H9 (cell line): ENCODE results near the gene AIPL1. TPM values are rescaled to one million over a fixed set of nuclear protein-coding genes. Genes with fewer than 3 reads are reported as not detected.

Experiments
- DNase-seq: peaks from one replicate; pipeline ENCODE4 v3.0.0-alpha.2; 2017
- H2AFZ ChIP-seq: one replicate; pipeline ENCODE4 v1.6.1; 2013; ENCODE audit warnings: mild to moderate bottlenecking, low read length, control low read depth, moderate library complexity
- H2AK5ac ChIP-seq: 2 replicates; pipeline ENCODE4 v1.6.1; 2013; ENCODE audit warnings: low read length, control low read depth, mixed read lengths; ENCODE audit not compliant: insufficient read length
- H2BK120ac ChIP-seq: one replicate; pipeline ENCODE4 v1.6.1; 2013; ENCODE audit warnings: low read depth, mild to moderate bottlenecking, low read length, control low read depth, inconsistent platforms; ENCODE audit not compliant: poor library complexity, severe bottlenecking
- H2BK12ac ChIP-seq: 2 replicates; pipeline ENCODE4 v1.6.1; 2013; ENCODE audit warnings: low read length, control low read depth, mixed read lengths, low read depth; ENCODE audit not compliant: insufficient read length
- H2BK15ac ChIP-seq: 2 replicates; pipeline ENCODE4 v1.6.1; 2013; ENCODE audit warnings: low read depth, low read length, control low read depth
- H2BK20ac ChIP-seq: one replicate; pipeline ENCODE4 v1.6.1; 2013; ENCODE audit warnings: low read depth, mild to moderate bottlenecking, low read length, control low read depth, inconsistent platforms; ENCODE audit not compliant: poor library complexity, severe bottlenecking
- H2BK5ac ChIP-seq: 2 replicates; pipeline ENCODE4 v1.6.1; 2013; ENCODE audit warnings: low read length, control low read depth, mixed read lengths; ENCODE audit not compliant: insufficient read length
- H3K14ac ChIP-seq: 2 replicates; pipeline ENCODE4 v1.6.1; 2013; ENCODE audit warnings: low read length, control low read depth; ENCODE audit not compliant: insufficient read depth
- H3K18ac ChIP-seq: 2 replicates; pipeline ENCODE4 v1.6.1; 2013; ENCODE audit warnings: low read depth, mild to moderate bottlenecking, mixed read lengths, low read length, control low read depth; ENCODE audit not compliant: insufficient read length
- H3K23ac ChIP-seq: 2 replicates; pipeline ENCODE4 v1.6.1; 2013; ENCODE audit warnings: low read length, control low read depth, mixed read lengths, low read depth; ENCODE audit not compliant: insufficient read length
- H3K23me2 ChIP-seq: 2 replicates; pipeline ENCODE4 v1.6.1; 2013; ENCODE audit warnings: low read depth, mild to moderate bottlenecking, mixed read lengths, low read length, control low read depth; ENCODE audit not compliant: insufficient read length, poor library complexity, severe bottlenecking
- H3K27ac ChIP-seq: 2 replicates; pipeline ENCODE4 v1.5.1; 2013; ENCODE audit warnings: low read length, control low read depth, mixed read lengths, low read depth; ENCODE audit not compliant: insufficient read length
- H3K27me3 ChIP-seq: 2 replicates; pipeline ENCODE4 v1.6.1; 2013; ENCODE audit warnings: low read length, control low read depth, inconsistent platforms; ENCODE audit not compliant: insufficient read depth
- H3K4ac ChIP-seq: 2 replicates; pipeline ENCODE4 v1.6.1; 2013; ENCODE audit warnings: low read depth, mild to moderate bottlenecking, control low read depth, inconsistent platforms, low read length, moderate library complexity
- H3K4me1 ChIP-seq: 2 replicates; pipeline ENCODE4 v1.6.1; 2013; ENCODE audit warnings: low read length, control low read depth, inconsistent platforms; ENCODE audit not compliant: insufficient read depth
- H3K4me2 ChIP-seq: 2 replicates; pipeline ENCODE4 v1.6.1; 2013; ENCODE audit warnings: low read length, control low read depth, mixed read lengths; ENCODE audit not compliant: insufficient read length, insufficient read depth
- H3K56ac ChIP-seq: 2 replicates; pipeline ENCODE4 v1.6.1; 2013; ENCODE audit warnings: low read depth, mild to moderate bottlenecking, mixed read lengths, low read length, control low read depth; ENCODE audit not compliant: insufficient read length
- H3K79me1 ChIP-seq: 2 replicates; pipeline ENCODE4 v1.6.1; 2013; ENCODE audit warnings: low read depth, mild to moderate bottlenecking, moderate library complexity, low read length, control low read depth, inconsistent platforms; ENCODE audit not compliant: insufficient read depth, poor library complexity, severe bottlenecking
- H3K79me2 ChIP-seq: 2 replicates; pipeline ENCODE4 v1.6.1; 2013; ENCODE audit warnings: low read length, control low read depth, inconsistent platforms; ENCODE audit not compliant: insufficient read depth
- H3K9ac ChIP-seq: 2 replicates; pipeline ENCODE4 v1.6.1; 2013; ENCODE audit warnings: low read length, control low read depth, mixed read lengths; ENCODE audit not compliant: insufficient read length; ENCODE audit errors: extremely low read depth
- H3K9me3 ChIP-seq: one replicate; pipeline ENCODE4 v1.6.1; 2013; ENCODE audit warnings: low read depth, low read length, inconsistent platforms; ENCODE audit not compliant: control insufficient read depth
- H3T11ph ChIP-seq: one replicate; pipeline ENCODE4 v1.6.1; 2013; ENCODE audit warnings: mild to moderate bottlenecking, low read length, control low read depth, inconsistent platforms
- H4K20me1 ChIP-seq: one replicate; pipeline ENCODE4 v1.6.1; 2013; ENCODE audit not compliant: control insufficient read depth, insufficient read length, insufficient read depth
- H4K5ac ChIP-seq: 2 replicates; pipeline ENCODE4 v1.6.1; 2013; ENCODE audit warnings: low read depth, mild to moderate bottlenecking, mixed read lengths, low read length, control low read depth; ENCODE audit not compliant: insufficient read length
- H4K8ac ChIP-seq: replicated peaks from 2 replicates; pipeline ENCODE4 v1.6.1; 2013; ENCODE audit warnings: low read length, control low read depth, mixed read lengths, low read depth; ENCODE audit not compliant: insufficient read length
- H4K91ac ChIP-seq: 2 replicates; pipeline ENCODE4 v1.6.1; 2013; ENCODE audit warnings: low read depth, mild to moderate bottlenecking, moderate library complexity, mixed read lengths, low read length, control low read depth; ENCODE audit not compliant: insufficient read length
- H3K27ac Mint-ChIP-seq, 3 experiments: 2 replicates in 2 of 3; 3 replicates in 1 of 3; pipeline ENCODE4 v1.8.0; 2020 to 2021; ENCODE audit warnings: mixed read lengths in 3 of 3, mild to moderate bottlenecking in 1 of 3, moderate library complexity in 1 of 3
- H3K27me3 Mint-ChIP-seq: 2 replicates; pipeline ENCODE4 v1.8.0; 2021; ENCODE audit warnings: low read depth, mild to moderate bottlenecking, moderate library complexity, mixed read lengths
- H3K36me3 Mint-ChIP-seq, 3 experiments: 2 replicates in 2 of 3; 3 replicates in 1 of 3; pipeline ENCODE4 v1.8.0; 2020 to 2021; ENCODE audit warnings: low read depth in 3 of 3, mixed read lengths in 3 of 3; ENCODE audit not compliant: insufficient read depth in 1 of 3
- H3K4me1 Mint-ChIP-seq, 2 experiments: 2 replicates each; pipeline ENCODE4 v1.8.0; 2020; ENCODE audit warnings: mixed read lengths in 2 of 2
- H3K4me3 Mint-ChIP-seq, 2 experiments: 2 replicates in 1 of 2; 3 replicates in 1 of 2; pipeline ENCODE4 v1.8.0; 2020 to 2021; ENCODE audit warnings: mild to moderate bottlenecking in 2 of 2, mixed read lengths in 2 of 2, moderate library complexity in 1 of 2
- H3K9me3 Mint-ChIP-seq, 2 experiments: 2 replicates in 1 of 2; 3 replicates in 1 of 2; pipeline ENCODE4 v1.8.0; 2020; ENCODE audit warnings: mild to moderate bottlenecking in 2 of 2, mixed read lengths in 2 of 2, moderate library complexity in 1 of 2
- CTCF ChIP-seq: fragments of 200-600 bp; sonication (generic); conservative IDR thresholded peaks from 3 replicates; pipeline ENCODE4 v1.8.0; 2021; ENCODE audit warnings: antibody characterized with exemption, mild to moderate bottlenecking
- WGBS: extraction: QIAGEN DNeasy Blood & Tissue Kit; methylation state at CpG from one replicate; pipeline ENCODE4 v1.1.7; 2013; ENCODE audit warnings: missing lambda C conversion rate, low lambda C conversion rate, mixed read lengths; ENCODE audit not compliant: insufficient read length; ENCODE audit errors: extremely low coverage; 5-methylcytosine and 5-hydroxymethylcytosine counted together
- total RNA-seq: library from RNA; stranded (reverse); gene quantifications from 2 replicates; pipeline ENCODE4 v1.2.1, GENCODE V29; 2021

The AIPL1 gene
- total RNA-seq, 1 experiment from 2014 or later = 0.57 TPM

- H3K56ac ChIP-seq = no peak overlapping the region
- peaks cover 0 to 3% of the 10 kb centered on the region in 2 experiments; a peak in 2 of 5 replicates for H3K9me3 Mint-ChIP-seq
- H2BK20ac ChIP-seq = no peak overlapping the region
- no peak overlapping the region for H3K4ac ChIP-seq
- no peaks in the 10 kb centered on the region for H4K20me1 ChIP-seq
- no peak overlapping the region for H2BK12ac ChIP-seq
- H3K27ac Mint-ChIP-seq = no peak overlapping the region
- H2BK15ac ChIP-seq = no peak overlapping the region
- peaks cover 20 to 33% of the 10 kb centered on the region in 2 experiments for H3K4me1 Mint-ChIP-seq
- H3K4me3 Mint-ChIP-seq = no peak overlapping the region
- no peak for DNase-seq
- no peak overlapping the region for H4K5ac ChIP-seq
- no peaks in the 10 kb centered on the region for H3K4me1 ChIP-seq
- H3K23me2 ChIP-seq = no peaks in the 10 kb centered on the region
- H3K27ac ChIP-seq = no peak overlapping the region
- no peaks in the 10 kb centered on the region; a peak in 2 of 7 replicates for H3K36me3 Mint-ChIP-seq
- H4K91ac ChIP-seq = no peak overlapping the region
- H3K27me3 ChIP-seq = no peaks in the 10 kb centered on the region; the same call in 1 of the 2 replicates
- H3K4me2 ChIP-seq = no peak overlapping the region
- H3K9me3 ChIP-seq = no peaks in the 10 kb centered on the region
- no CpG with 5 or more reads among the region's 1 CpG for WGBS
- no peak overlapping the region for H3T11ph ChIP-seq
- H3K79me1 ChIP-seq = no peaks in the 10 kb centered on the region
- H3K14ac ChIP-seq = no peak overlapping the region
- no peak for TF ChIP-seq CTCF
- no peak overlapping the region for H2AK5ac ChIP-seq
- H4K8ac ChIP-seq = no peak overlapping the region
- no peak overlapping the region for H2BK5ac ChIP-seq
- no peaks in the 10 kb centered on the region for H3K79me2 ChIP-seq
- H3K23ac ChIP-seq = no peak overlapping the region
- no peak overlapping the region for H3K9ac ChIP-seq
- H3K27me3 Mint-ChIP-seq = peaks cover 2% of the 10 kb centered on the region; the same call in 1 of the 2 replicates
- H2BK120ac ChIP-seq = no peak overlapping the region
- no peak overlapping the region for H3K18ac ChIP-seq
- H2AFZ ChIP-seq = no peak overlapping the region
Observed at GRCh38 chr17:6467567-6467966, 32.6 kb upstream of the AIPL1 start.
